RWPE2 (cell line): ENCODE measurements around the gene BARHL2.

ENCODE experiments used
- ATAC-seq: fragments of 200-7000 bp; cut with Tn5 transposase; 3 replicates; pipeline ENCODE4 v1.9.1; 2021; ENCODE audit warnings: low read depth
- DNase-seq: peaks from one replicate; pipeline ENCODE4 v3.0.0-alpha.2; 2020; ENCODE audit warnings: low spot score
- H3K27ac ChIP-seq: fragments of 450-650 bp; 2 replicates; pipeline ENCODE4 v1.5.1; 2017; ENCODE audit warnings: mild to moderate bottlenecking; ENCODE audit not compliant: poor library complexity, severe bottlenecking
- H3K27me3 ChIP-seq: fragments of 250-450 bp; sonication (Bioruptor Pico); 2 replicates; pipeline ENCODE4 v1.5.1; 2021; ENCODE audit warnings: mild to moderate bottlenecking, moderate library complexity; ENCODE audit not compliant: insufficient read depth, poor library complexity, severe bottlenecking
- H3K36me3 ChIP-seq: fragments of 250-450 bp; sonication (Bioruptor Pico); 2 replicates; pipeline ENCODE4 v1.5.1; 2020; ENCODE audit warnings: low read depth, mild to moderate bottlenecking, moderate library complexity
- H3K4me1 ChIP-seq: fragments of 250-450 bp; sonication (Bioruptor Pico); 2 replicates; pipeline ENCODE4 v1.5.1; 2021; ENCODE audit warnings: mild to moderate bottlenecking, moderate library complexity; ENCODE audit not compliant: insufficient read depth, poor library complexity, severe bottlenecking
- H3K4me3 ChIP-seq: fragments of 250-450 bp; sonication (Bioruptor Pico); 2 replicates; pipeline ENCODE4 v1.5.1; 2021; ENCODE audit warnings: mild to moderate bottlenecking, moderate library complexity; ENCODE audit not compliant: severe bottlenecking
- H3K9me3 ChIP-seq: fragments of 250-450 bp; sonication (Bioruptor Pico); 2 replicates; pipeline ENCODE4 v1.5.1; 2021; ENCODE audit warnings: mild to moderate bottlenecking, moderate library complexity; ENCODE audit not compliant: severe bottlenecking
- CTCF ChIP-seq: fragments of 450-650 bp; IDR thresholded peaks from one replicate; pipeline ENCODE4 v1.5.1; 2017; ENCODE audit warnings: mild to moderate bottlenecking, moderate library complexity; ENCODE audit not compliant: poor library complexity, severe bottlenecking

BARHL2 gene

GRCh38 chr1:90722874-90723589, 5.9 kb upstream of the BARHL2 start:
- peaks cover 100% of the 10 kb centered on the region for H3K27me3 ChIP-seq
- no peak for TF ChIP-seq CTCF
- ATAC-seq: no peak

GRCh38 chr1:90721210-90722194, 4.4 kb upstream of the BARHL2 start:
- no peaks in the 10 kb centered on the region for H3K9me3 ChIP-seq
- DNase-seq (no peak), ATAC-seq (peak; percentile 43; the same call in 2 of the 3 replicates)
- H3K27me3 ChIP-seq: peaks cover 99% of the 10 kb centered on the region
- peak; percentile 95 for TF ChIP-seq CTCF
- H3K4me1 ChIP-seq: no peaks in the 10 kb centered on the region
- H3K36me3 ChIP-seq: no peaks in the 10 kb centered on the region
- no peak overlapping the region for H3K27ac ChIP-seq
- no peak overlapping the region for H3K4me3 ChIP-seq

More at GRCh38 chr1:90722874-90723589, 5.9 kb upstream of the BARHL2 start:
- Histone ChIP-seq H3K36me3 (no peaks in the 10 kb centered on the region), H3K27ac (no peak overlapping the region), H3K4me1 (no peaks in the 10 kb centered on the region), H3K4me3 (no peak overlapping the region), H3K9me3 (no peaks in the 10 kb centered on the region)
- no peak for DNase-seq

- Histone ChIP-seq H3K27ac (no peak overlapping the region), H3K9me3 (no peaks in the 10 kb centered on the region), H3K36me3 (no peaks in the 10 kb centered on the region), H3K27me3 (peaks cover 99% of the 10 kb centered on the region), H3K4me3 (no peak overlapping the region), H3K4me1 (no peaks in the 10 kb centered on the region)
- no peak for ATAC-seq
- no peak for DNase-seq
- TF ChIP-seq CTCF: no peak
Observed at GRCh38 chr1:90720145-90720636, 3.1 kb upstream of the BARHL2 start.

GRCh38 chr1:90719330-90720144, 2.4 kb upstream of the BARHL2 start:
- peaks cover 99% of the 10 kb centered on the region for H3K27me3 ChIP-seq
- TF ChIP-seq CTCF: no peak
- H3K27ac ChIP-seq: no peak overlapping the region
- H3K9me3 ChIP-seq: no peaks in the 10 kb centered on the region
- no peaks in the 10 kb centered on the region for H3K36me3 ChIP-seq
- H3K4me1 ChIP-seq: no peaks in the 10 kb centered on the region
- no peak for DNase-seq
- ATAC-seq: no peak
- no peak overlapping the region for H3K4me3 ChIP-seq
